T-helper 1 cell (primary cell): ENCODE data around the gene ZMYM3.
"Not testable (repeated sequence)": the region's sequence is repeated elsewhere in the genome, so short reads cannot be mapped to it uniquely, and the experiment has no call there.

ENCODE experiments used
- DNase-seq, 5 donors: peaks; one replicate each; pipeline ENCODE4 v3.0.0-alpha.2; 2012 to 2020
- total RNA-seq, 4 donors: gene quantifications; one replicate each; lab custom pipeline; 2026; lab: John Stamatoyannopoulos, UW

Gene ZMYM3
- total RNA-seq, result 21.0 to 43.1 (median 39.0) reads per million in 4 donors

DNA sequence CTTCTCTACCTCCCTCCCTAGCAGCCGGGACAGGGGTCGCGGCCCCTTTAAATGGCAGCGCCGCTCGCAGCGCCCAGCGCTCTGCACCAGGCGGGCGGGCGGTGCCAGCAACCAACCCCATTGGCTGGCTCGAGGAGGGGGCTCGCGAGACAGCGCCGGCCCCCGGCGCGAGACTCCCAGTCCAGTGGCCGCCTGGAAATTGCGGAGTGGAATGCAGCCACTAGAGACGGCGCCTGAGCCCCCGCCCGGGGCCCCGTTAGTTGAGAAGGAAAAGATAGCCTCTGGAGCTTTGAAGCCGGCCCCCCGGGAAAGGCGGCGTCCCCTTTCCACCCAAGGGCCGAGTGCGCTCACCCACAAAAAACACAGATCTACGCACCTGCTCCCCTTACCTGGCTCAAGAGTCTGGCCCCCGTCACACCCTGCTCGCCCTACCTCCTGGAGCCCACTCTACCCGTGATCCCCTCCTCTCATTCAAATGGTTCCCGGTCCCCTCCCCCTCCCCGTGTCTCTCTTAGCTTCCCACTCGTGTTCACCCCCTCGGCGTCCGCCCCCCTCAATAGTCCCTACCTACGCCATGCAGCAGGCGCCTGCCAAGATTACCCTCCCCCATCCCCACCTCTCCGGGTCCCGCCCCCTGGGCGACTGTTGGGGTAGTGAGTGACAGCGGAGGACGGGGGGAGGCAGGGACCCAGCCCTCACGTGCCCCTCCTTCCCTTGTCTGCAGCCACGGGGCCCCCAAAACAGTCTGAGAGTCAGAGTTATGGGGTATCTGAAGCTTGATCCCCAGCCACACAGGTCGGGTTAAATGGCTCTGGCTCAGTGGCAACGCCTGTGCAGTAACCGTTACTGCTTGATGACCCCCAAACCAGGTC lies at the start of gene ZMYM3:
Gene ZMYM3 (minus strand): TSS at position 49 of the 872 bp plus-strand sequence. CDS start 885 bp downstream, outside the sequence.
- DNase-seq, result peak; percentile 55 to 84 (median 67)

DNA sequence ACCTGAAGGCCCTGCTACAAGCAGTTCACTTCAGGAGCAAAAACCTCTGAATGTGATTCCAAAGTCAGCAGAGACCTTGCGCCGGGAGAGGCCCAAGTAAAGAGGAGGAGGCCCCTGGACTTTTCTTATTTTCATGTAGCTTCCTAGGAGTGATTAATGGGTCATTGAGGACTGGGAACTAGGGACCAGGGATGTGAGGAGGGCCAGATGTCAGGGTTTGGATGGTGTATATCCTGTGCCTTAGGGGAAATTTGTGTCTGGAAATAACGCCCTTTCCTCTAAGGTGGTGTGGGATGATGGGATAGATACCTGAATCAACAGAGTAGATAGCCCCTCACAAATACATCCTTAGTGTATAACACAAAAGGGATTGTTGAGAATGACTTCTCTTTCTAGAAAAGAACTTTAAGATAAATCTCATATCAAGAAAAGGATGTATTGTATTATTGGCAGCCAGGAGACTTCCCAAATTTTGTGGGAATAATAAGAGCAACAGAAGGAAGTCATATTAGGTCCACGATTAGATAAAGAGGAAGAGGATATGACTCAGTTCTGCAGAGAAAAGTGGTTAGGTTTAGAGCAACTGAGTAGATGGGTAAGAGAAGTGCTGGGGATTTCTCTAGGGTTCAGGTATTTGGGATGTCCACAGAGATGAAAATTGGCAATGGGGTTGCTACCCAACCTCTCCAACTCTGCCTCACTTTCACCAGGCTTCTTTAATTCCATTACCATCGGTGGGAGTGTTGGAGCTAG lies 48.7 kb upstream of the ZMYM3 start:
- no peak for DNase-seq

DNA sequence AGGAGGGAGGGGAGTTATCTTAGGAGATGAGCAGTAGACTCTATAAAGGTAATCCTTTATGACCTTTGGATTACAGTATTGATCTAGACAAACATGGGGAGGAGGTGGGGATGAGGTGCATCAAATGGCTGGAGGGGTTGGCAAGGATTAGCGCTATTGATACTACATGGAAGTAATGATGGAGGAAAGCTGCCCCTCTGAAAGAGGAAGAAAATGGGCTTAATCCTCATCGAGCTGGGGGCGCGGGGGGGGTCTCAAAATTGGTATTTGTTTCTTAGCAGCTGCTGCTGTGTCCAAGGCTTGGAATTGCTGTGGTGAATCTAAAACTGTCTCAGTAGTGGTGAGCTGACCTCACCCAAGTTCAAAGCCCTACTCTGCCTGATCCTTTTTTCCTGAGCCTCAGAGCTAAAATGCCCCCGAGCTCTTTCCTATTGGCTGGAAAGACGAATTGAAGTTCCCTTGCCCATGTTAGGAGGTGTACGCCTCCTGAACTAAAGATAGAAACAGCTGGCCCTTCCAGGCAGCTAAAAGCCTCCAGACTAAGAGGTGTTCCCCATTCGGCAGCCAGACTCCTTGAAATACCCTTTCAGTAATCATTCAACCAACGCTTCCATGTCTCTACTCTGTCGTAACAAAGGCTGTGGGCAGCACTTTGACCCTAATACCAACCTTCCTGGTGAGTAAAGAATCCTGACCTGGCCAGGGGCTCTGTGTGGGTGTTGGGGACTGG lies 47.4 kb upstream of the ZMYM3 start, which contains the start of gene ITGB1BP2:
Gene ITGB1BP2 (plus strand): TSS at position 556 of the 730 bp plus-strand sequence. CDS start 57 bp downstream, at position 613.
- no peak for DNase-seq

DNA sequence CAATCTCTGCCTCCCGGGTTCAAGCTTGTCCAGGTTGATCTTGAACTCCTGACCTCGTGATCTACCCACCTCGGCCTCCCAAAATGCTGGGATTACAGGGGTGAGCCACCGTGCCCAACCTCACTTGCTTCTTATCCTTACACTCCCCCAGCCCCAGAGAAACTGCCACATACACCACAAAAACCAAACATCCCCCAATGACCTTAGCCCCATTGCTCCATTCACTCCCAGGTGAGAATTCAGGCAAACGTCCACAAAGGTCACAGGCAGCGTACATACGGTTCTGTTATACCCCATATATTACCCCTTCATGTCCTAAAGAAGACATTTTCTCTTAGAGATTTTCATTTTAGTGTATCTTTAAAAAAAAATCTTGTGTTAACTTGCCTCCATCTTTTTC lies 46.6 kb upstream of the ZMYM3 start:
- DNase-seq, result not testable (repeated sequence)

DNA sequence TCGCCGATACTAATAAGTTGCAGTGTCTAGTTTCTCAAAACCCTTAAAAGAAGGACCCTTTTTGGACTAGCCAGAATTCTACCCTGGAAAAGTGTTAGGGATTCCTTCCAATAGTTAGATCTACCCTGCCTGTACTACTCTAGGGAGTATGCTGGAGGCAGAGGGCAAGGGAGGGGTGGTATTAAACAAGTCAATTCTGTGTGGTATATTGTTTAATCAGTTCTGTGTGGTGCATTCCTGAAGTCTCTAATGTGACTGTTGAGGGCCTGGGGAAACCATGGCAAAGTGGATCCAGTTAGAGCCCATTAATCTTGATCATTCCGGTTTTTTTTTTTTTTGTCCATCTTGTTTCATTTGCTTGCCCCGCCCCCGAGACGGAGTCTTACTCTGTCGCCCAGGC lies 46.1 kb upstream of the ZMYM3 start:
- not testable (repeated sequence) for DNase-seq

DNA sequence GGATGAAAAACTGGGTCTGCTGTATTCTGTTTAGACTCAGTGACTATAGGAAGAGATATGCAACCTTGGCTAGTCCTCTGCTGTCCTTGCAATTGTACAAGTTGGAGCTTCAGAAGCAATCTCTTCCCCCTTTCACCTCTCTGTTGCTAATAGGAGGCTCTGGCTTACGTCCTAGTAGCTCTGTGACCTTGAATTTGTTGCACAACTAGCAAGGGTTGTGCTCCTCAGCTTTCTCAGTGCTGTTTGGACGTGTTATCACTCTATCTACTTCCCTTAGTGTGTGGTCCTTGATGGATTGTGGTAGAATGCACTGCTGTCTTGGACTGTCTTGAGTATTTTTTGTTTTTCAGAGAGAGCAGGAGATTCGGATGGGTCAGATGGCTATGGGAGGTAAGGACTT lies 44.2 kb upstream of the ZMYM3 start:
- no peak for DNase-seq

DNA sequence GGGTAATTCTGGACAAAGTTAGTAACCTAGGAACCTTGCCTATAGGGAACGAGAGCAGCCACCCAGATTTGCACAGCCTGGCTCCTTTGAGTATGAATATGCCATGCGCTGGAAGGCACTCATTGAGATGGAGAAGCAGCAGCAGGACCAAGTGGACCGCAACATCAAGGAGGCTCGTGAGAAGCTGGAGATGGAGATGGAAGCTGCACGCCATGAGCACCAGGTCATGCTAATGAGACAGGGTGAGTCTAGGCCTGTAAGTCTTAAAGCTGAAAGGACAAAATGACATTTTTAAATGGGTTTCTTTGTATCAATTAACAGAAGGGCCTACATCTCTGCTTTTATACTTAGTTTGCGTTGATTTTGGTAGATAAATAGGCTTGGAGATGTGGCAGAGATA lies 42.9 kb upstream of the ZMYM3 start:
- no peak for DNase-seq

DNA sequence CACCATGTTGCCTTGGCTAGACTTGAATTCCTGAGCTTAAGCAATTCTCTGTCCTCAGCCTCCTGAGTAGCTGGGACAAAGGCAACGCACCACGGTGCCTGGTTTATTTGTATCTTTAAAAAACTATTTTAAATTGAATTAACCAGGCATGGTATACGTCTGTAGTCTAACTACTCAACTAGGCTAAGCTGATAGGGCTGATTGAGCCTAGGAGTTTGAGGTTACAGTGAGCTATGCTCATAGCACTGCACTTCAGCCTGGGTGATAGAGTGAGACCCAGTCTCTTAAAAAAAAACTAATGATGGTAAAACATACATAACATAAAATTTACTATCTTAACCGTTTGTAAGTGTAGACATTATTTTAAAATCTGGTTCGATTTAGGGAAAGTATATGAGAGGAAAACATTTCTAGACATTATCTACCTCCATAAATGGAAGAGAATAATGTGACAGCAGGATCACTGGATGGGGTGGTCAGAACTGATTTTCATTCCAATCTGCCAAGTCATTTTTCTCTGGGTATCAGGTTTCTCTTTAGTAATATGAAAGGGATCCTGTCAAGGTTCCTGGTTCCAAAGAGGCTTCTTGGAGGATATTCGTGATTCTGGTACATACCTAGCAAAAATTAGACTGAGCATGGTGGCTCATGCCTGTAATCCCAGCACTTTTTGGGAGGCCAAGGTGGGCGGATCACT lies 38.9 kb upstream of the ZMYM3 start:
- DNase-seq, result no peak

DNA sequence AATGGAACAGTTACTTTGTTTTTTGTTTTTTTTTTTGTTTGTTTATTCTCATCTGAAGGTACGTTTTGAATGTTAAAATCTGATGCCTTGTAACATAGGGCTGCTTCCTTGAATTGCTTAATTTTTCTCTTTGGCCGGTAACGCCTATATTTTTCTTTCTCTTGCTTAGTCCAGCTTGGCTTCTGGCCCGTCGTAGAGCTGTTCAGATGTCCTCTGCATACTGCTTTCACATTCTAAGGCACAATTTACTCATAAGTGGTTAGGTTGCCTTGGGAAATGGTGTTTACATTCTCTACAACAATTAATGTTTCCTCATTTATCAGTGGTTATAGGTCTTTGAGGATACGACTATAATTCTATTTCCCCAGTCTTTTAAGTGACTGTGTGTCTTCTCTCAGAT lies 37.4 kb upstream of the ZMYM3 start:
- DNase-seq, result no peak

DNA sequence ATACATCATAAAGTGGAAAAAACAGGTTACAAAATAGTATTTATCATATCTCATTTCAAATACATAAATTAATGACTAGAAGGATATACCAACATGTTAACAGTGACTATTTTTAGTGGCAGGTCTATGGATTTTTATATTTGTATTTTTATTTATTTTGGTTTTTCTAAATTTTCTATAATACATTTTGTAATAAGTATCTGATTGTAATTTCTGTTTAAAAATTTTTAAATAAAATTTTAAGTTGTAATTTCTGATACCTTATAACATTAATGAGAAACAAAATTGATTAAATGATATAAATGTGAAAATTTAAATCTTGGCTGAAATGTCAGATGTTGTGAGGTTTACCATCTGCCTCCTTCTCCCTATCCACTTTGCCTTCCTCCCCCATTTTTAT lies 32.0 kb upstream of the ZMYM3 start:
- DNase-seq, result no peak

DNA sequence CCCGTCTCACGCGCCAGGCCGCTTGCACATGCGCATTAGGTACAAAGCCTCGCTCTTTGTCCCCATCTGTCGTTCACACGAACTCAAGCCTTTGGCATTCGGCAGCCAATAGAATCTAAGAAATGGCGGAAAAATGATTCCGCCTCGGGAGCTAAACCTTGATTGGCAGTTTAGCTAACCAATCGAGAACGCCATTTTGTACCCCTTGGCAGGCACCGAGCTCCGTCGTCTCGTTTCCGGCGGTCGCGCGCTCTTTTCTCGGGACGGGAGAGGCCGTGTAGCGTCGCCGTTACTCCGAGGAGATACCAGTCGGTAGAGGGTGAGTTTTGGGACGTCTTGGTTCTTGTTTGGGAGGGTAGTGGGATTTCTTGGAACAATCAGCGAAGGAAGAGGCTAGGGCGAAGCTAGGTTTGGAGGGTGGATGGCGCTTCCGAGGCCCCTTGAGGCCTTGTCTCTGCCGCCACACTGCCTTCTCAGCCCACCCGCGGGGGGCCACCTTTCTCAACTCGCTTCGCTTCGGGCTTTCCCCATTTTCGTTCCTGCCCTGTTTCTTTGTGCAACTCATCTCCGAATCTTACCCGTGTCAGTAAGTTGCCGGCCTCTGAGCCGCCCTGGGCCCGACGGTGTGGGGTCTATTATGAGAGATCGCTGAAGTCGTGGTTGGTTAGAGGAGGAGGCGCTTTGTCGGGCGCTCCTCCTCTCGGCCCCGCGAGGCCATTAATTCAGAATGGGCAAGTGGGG lies 29.6 kb upstream of the ZMYM3 start, which contains the start of gene NONO:
Gene NONO (plus strand): TSS at position 233 of the 741 bp plus-strand sequence. CDS start 7,003 bp downstream, outside the sequence.
- DNase-seq, result peak; percentile 69 to 97 (median 83)

DNA sequence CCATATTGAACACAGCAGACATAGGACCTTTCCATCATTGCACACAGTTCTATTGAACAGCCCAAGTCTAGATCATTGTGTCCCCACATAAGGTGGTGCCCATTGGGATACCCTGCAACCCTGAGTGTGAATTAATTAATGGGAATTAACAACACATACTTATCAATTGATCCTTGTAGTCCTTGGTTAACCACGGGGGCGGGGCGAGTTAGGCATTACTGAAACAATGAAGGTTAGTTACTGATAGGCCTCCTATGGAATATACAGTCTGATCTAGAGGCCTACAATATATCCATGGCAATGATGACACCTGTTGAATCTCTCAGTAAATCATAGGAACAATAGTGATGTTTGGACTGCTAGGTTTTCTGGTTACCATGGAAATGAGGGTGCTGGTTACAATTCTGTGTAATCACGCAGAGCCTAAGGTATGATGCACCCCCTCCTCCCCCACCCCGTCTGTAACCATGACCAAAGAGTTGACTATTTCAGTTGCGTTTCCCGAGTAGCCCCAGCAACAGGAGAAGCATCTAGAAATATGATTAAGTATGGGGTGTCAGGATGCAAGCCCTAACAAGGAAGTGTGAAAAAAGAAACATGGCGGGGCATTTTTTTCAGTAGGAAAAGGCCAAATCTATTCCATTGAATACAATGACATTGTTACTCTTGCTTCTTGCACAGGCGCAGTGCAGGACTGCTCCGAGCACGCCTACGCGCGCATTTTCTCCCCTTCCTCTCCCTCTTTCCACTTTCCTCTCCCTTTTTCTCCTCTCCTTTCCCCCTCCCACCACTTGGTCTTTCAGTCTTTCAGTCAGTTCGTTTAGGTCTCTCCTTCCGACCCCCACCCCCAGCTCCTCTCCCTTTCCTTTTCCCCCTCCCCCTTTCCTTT lies 28.8 kb upstream of the ZMYM3 start:
- peak in 4 of 5 donors; percentile 6 to 55 (median 17) for DNase-seq

DNA sequence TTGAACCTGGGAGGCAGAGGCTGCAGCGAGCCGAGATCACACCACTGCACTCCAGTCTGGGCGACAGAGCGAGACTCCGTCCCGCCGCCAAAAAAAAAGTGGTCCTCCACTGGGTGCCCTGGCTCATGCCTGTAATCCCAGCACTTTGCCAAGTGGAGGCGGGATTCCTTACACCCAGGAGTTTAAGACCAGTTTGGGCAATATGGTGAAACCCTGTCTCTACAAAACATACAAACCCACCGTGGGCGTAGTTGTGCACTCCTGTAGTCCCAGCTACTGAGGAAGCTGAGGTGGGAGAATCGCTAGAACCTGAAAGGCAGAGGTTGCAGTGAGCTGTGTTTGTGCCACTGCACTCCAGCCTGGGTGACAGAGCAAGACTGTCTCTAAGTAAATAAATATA lies 27.4 kb upstream of the ZMYM3 start:
- not testable (repeated sequence) for DNase-seq

DNA sequence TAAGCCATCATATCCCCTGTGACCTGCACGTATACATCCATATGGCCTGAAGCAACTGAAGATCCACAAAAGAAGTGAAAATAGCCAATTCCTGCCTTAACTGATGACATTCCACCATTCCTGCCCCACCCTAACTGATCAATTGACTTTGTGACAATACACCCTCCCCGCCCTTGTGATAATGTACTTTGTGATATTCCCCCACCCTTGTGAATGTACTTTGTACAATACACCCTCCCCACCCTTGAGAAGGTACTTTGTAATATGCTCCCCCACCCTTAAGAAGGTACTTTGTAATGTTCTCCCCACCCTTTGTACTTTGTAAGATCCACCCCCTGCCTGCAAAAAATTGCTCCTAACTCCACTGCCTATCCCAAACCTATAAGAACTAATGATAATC lies 18.4 kb upstream of the ZMYM3 start:
- DNase-seq, result not testable (repeated sequence)

DNA sequence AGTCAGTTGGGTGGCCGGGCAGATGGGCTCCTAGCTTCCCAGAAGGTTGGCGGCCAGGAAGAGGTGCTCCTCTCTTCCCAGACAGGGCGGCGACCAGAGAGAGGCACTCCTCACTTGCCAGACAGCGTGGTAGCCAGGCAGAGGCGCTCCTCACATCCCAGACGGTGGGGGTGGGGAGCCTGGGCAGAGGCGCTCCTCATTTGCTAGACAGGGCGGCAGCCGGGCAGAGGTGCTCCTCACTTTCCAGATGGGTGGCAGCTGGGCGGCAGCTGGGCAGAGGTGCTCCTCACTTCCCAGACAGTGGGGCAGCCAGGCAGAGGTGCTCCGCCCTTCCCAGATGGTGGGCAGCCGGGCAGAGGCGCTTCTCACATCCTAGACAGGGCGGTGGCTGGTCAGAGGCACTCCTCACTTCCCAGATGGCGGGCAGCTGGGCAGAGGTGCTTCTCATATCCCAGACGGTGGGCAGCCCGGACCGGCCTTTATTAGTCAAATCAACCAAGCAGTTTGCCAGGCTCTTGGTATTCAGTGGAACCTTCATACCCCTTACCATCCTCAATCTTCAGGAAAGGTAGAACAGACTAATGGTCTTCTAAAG lies 16.0 kb upstream of the ZMYM3 start:
- DNase-seq, result no peak

DNA sequence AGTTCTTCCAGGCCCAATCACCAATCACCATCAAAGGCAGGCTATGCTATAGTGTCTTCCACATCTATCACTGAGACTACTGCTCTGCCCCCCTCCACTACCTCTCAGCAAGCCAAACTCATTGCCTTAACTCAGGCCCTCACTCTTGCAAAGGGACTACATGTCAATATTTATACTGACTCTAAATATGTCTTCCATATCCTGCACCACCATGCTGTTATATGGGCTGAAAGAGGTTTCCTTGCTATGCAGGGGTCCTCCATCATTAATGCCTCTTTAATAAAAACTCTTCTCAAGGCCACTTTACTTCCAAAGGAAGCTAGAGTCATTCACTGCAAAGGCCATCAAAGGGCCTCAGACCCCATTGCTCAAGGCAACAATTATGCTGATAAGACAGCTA lies 14.7 kb upstream of the ZMYM3 start:
- not testable (repeated sequence) for DNase-seq

DNA sequence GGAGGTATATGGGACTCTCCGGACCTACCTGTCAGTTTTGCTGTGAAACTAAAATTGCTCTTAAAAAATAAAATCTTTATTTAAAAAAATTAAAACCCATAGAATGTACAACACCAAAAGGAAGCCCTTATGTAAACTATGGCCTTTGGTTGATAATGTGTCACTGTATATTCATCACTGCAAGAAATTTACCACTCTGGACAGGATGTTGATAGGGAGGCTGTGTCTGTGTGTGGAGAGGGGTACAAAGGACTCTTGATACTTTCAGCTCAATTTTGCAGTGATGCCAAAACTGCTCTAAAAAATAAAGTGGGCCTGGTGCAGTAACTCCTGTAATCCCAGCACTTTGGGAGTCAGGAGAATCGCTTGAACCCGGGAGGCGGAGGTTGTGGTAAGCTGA lies 2.9 kb upstream of the ZMYM3 start:
- no peak for DNase-seq

DNA sequence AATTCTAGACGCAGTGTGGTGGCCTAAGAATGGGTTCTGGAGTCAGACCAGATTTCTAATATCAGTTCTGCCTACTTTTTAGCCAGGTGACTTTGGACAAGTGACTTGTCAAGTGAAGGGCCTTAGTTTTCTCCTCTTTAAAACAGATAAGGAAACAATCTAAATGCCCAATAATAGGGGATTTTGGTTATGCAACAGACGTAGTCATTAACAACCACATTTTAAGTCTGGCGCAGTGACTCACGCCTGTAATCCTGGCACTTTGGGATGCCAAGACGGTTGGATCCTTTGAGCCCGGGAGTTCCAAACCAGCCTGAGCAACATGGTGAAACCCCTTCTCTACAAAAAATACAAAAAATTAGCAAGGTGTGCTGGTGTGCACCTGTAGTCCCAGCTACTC lies 2.1 kb upstream of the ZMYM3 start:
- DNase-seq, result no peak

DNA sequence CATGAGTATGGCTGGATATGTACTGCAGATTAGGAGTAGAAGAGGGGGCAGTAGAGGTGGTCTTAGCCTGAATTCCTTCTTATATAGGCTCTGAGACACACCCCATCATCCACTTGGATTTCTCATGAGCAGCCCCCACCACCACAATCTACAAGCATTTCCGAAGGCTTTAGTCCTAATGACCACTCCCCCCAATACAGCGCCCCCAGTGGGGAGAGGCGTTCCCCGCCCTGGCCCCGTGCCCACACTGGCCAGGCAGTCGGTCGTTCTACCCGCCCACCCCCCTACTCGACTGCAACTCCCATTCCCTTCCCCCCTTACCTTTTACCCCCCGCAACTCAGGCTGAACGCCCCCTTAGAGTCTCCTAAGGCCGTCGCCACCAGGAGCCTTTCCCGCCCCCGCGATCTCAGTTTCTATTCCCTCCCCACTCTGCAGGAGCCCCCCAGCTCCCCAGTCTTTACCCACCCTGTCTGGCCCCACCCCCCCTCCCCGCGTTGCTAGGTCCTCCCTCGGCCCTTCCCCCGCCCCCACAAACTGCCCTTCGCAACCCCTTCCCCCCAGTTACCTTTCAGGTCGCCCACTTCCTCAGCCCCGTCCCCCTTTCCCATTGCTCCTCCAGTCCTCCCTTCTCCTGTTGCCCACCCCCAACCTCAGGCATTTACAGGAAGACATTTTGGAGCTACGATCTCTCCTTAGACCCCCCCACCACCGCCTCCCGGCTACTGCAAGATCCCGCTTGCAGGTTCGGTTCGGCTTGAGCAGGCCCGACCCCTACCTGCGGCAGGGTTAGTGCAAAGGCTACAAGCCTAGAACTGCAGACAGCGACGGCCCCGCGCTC lies 468 bp downstream of the ZMYM3 start:
- peak in 2 of 5 donors; percentile 14 to 20 for DNase-seq
